A673 (cell line): ENCODE data around the gene SNED1. TPM values are rescaled to one million over a fixed set of nuclear protein-coding genes. Genes with fewer than 3 reads are reported as not detected.

Experiments used
- BruUV-seq: library from RNA; stranded (reverse); fragments of 400-500 nt; replicated peaks from 2 replicates; lab custom pipeline; 2021; lab: Mats Ljungman, UMichigan
- CTCF ChIA-PET: fragments of 300-600 bp; sonication (Branson Sonifier 250); formaldehyde crosslinking; loops from one replicate; lab custom pipeline; 2022; ENCODE audit warnings: antibody characterized with exemption; lab: Charles Lee
- POLR2A ChIA-PET: fragments of 300-600 bp; sonication (Branson Sonifier 250); formaldehyde crosslinking; loops from one replicate; lab custom pipeline; 2022; ENCODE audit warnings: antibody characterized with exemption; ENCODE audit not compliant: low non-redundant PET; lab: Charles Lee
- DNase-seq: peaks from one replicate; pipeline ENCODE4 v3.0.0-alpha.2; 2015; ENCODE audit warnings: low spot score
- H3K27ac ChIP-seq: fragments of 200-600 bp; sonication (generic); 2 replicates; pipeline ENCODE4 v1.5.1; 2016; ENCODE audit warnings: mixed run types, low read depth, mild to moderate bottlenecking, mixed read lengths, antibody characterized with exemption, low read length; ENCODE audit not compliant: poor library complexity, severe bottlenecking
- H3K27me3 ChIP-seq: fragments of 200-600 bp; sonication (generic); replicated peaks from 2 replicates; pipeline ENCODE4 v1.6.1; 2017; ENCODE audit warnings: mixed run types, low read depth, mild to moderate bottlenecking, mixed read lengths, antibody characterized with exemption, low read length; ENCODE audit not compliant: insufficient read depth, poor library complexity
- H3K36me3 ChIP-seq: fragments of 200-600 bp; sonication (generic); 2 replicates; pipeline ENCODE4 v1.6.1; 2016; ENCODE audit warnings: mixed run types, mild to moderate bottlenecking, mixed read lengths, antibody characterized with exemption, low read length; ENCODE audit not compliant: insufficient read depth, poor library complexity, severe bottlenecking
- H3K4me1 ChIP-seq: fragments of 200-600 bp; sonication (generic); 2 replicates; pipeline ENCODE4 v1.6.1; 2017; ENCODE audit warnings: mixed run types, mild to moderate bottlenecking, mixed read lengths, antibody characterized with exemption, low read length; ENCODE audit not compliant: insufficient read depth, poor library complexity, severe bottlenecking
- H3K4me3 ChIP-seq: fragments of 200-600 bp; sonication (generic); 2 replicates; pipeline ENCODE4 v1.5.1; 2016; ENCODE audit warnings: low read depth, mixed run types, mild to moderate bottlenecking, mixed read lengths, low read length; ENCODE audit not compliant: poor library complexity, severe bottlenecking
- H3K9me3 ChIP-seq: fragments of 200-600 bp; sonication (generic); 2 replicates; pipeline ENCODE4 v1.6.1; 2016; ENCODE audit warnings: mixed run types, low read depth, mild to moderate bottlenecking, mixed read lengths, antibody characterized with exemption, low read length; ENCODE audit not compliant: poor library complexity, severe bottlenecking
- EZH2 ChIP-seq: fragments of 200-600 bp; sonication (generic); IDR thresholded peaks from 2 replicates; pipeline ENCODE4 v1.6.1; 2017; ENCODE audit warnings: borderline replicate concordance, low read depth, mild to moderate bottlenecking, mixed read lengths, antibody characterized with exemption, low read length; ENCODE audit not compliant: poor library complexity, severe bottlenecking
- intact Hi-C: fragments of 100-400 bp; cut with micrococcal nuclease; formaldehyde crosslinking; loops from one replicate; pipeline ENCODE4 v1.10.0; 2022; ENCODE audit not compliant: unreplicated experiment
- total RNA-seq: library from RNA; stranded (reverse); gene quantifications from 2 replicates; pipeline ENCODE4 v1.2.3, GENCODE V29; 2021
- TF ChIP-seq, protein P1 (sequence below): fragments of 300-800, 200-600 bp; sonication (generic); conservative IDR thresholded peaks from 2 replicates; pipeline ENCODE4 v1.5.1; 2017; ENCODE audit warnings: low read depth, mild to moderate bottlenecking, antibody characterized with exemption, low read length, moderate library complexity, mixed read lengths

The SNED1 gene
- total RNA-seq, 1 experiment from 2014 or later, result 3.0 TPM

DNA sequence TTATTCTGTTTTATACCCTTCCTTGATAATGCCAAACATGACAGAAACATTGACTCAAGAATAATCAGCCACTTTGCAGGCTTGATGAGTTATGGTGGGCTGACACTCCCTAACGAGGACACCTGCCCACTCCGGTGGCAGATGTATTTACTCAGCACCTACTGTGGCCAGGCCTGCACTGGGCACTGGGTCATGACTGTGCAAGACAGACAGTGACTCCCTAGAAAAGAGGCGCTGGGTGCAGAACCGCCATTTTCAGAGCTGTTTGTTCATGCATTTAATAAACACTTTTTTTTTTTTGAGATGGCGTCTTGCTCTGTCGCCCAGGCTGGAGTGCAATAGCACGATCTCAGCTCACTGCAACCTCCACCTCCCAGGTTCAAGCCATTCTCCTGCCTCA, 32.5 kb downstream of the SNED1 start:
- H3K4me1 ChIP-seq, result no peaks in the 10 kb centered on the region
- no peaks in the 10 kb centered on the region for H3K27me3 ChIP-seq
- H3K27ac ChIP-seq, result no peak overlapping the region
- H3K9me3 ChIP-seq, result peaks cover 12% of the 10 kb centered on the region
- no peaks in the 10 kb centered on the region for H3K36me3 ChIP-seq
- no peak for DNase-seq
- H3K4me3 ChIP-seq, result no peak overlapping the region
- ChIA-PET POLR2A (no interaction called here), CTCF (no interaction called here)
- BruUV-seq, result no TSS peak
- TF ChIP-seq EZH2, result no peak
- TF ChIP-seq, protein P1, sequence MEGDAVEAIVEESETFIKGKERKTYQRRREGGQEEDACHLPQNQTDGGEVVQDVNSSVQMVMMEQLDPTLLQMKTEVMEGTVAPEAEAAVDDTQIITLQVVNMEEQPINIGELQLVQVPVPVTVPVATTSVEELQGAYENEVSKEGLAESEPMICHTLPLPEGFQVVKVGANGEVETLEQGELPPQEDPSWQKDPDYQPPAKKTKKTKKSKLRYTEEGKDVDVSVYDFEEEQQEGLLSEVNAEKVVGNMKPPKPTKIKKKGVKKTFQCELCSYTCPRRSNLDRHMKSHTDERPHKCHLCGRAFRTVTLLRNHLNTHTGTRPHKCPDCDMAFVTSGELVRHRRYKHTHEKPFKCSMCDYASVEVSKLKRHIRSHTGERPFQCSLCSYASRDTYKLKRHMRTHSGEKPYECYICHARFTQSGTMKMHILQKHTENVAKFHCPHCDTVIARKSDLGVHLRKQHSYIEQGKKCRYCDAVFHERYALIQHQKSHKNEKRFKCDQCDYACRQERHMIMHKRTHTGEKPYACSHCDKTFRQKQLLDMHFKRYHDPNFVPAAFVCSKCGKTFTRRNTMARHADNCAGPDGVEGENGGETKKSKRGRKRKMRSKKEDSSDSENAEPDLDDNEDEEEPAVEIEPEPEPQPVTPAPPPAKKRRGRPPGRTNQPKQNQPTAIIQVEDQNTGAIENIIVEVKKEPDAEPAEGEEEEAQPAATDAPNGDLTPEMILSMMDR, result no peak
- intact Hi-C loops, result no loop called here

GRCh38 chr2:241031436-241032165, 33.2 kb downstream of the SNED1 start:
- no TSS peak for BruUV-seq
- no peak for TF ChIP-seq EZH2
- TF ChIP-seq, protein P1, result no peak
- Histone ChIP-seq H3K27ac (no peak overlapping the region), H3K36me3 (no peaks in the 10 kb centered on the region), H3K4me3 (no peak overlapping the region), H3K27me3 (no peaks in the 10 kb centered on the region), H3K4me1 (no peaks in the 10 kb centered on the region), H3K9me3 (peaks cover 6% of the 10 kb centered on the region)
- ChIA-PET CTCF (no interaction called here), POLR2A (no interaction called here)
- no peak for DNase-seq
- intact Hi-C loops, result no loop called here

- H3K36me3 ChIP-seq, result no peaks in the 10 kb centered on the region
- H3K27me3 ChIP-seq, result no peaks in the 10 kb centered on the region
- TF ChIP-seq EZH2, result no peak
- TF ChIP-seq, protein P1, result no peak
- intact Hi-C loops, result no loop called here
- no peaks in the 10 kb centered on the region for H3K9me3 ChIP-seq
- H3K27ac ChIP-seq, result no peak overlapping the region
- no peak for DNase-seq
- H3K4me3 ChIP-seq, result no peak overlapping the region
- no peaks in the 10 kb centered on the region for H3K4me1 ChIP-seq
- CTCF ChIA-PET, result no interaction called here
- POLR2A ChIA-PET, result no interaction called here
- BruUV-seq, result no TSS peak
These were observed 35.0 kb downstream of the SNED1 start for GRCh38 chr2:241033336-241033987.
